Gastroesophageal sphincter (tissue), 3 donors: ENCODE results near the gene ZNF638.
A peak's percentile ranks its signal among the peaks of the same experiment; 100 is the strongest.

ENCODE experiments used
- CTCF ChIP-seq, 4 experiments: fragments of 200-600 bp in 2 of 4; fragments of 450-650 bp in 2 of 4; sonication (generic) in 1 of 4; IDR thresholded peaks; one replicate each; pipeline ENCODE4 v1.5.1; 2017 to 2019; ENCODE audit warnings: antibody characterized with exemption in 4 of 4, mild to moderate bottlenecking in 2 of 4, moderate library complexity in 2 of 4
- EP300 ChIP-seq: sonication (generic); formaldehyde crosslinking; IDR thresholded peaks from one replicate; pipeline ENCODE4 v1.6.1; 2017; ENCODE audit warnings: antibody characterized with exemption, mild to moderate bottlenecking
- POLR2A ChIP-seq, 2 donors: fragments of 450-650 bp; IDR thresholded peaks; one replicate each; pipeline ENCODE4 v1.6.1; 2017; ENCODE audit warnings: antibody characterized with exemption in 2 of 2, mild to moderate bottlenecking in 2 of 2, moderate library complexity in 1 of 2
- POLR2AphosphoS5 ChIP-seq: sonication (generic); formaldehyde crosslinking; IDR thresholded peaks from one replicate; pipeline ENCODE4 v1.6.1; 2017; ENCODE audit warnings: antibody characterized with exemption

GRCh38 chr2:71458413-71459083 is 127.0 kb downstream of the ZNF638 start:
- TF ChIP-seq CTCF (IDR thresholded peaks at IDR 0.05) = peak in 1 of 4 experiments; percentile 3
- TF ChIP-seq POLR2AphosphoS5 = peak; percentile 28
- TF ChIP-seq EP300 = no peak
- TF ChIP-seq POLR2A (IDR thresholded peaks at IDR 0.05) = no peak
